OCI-M2 (cell line): ENCODE results near the gene TSHR.
"Not testable (repeated sequence)": the region's sequence is repeated elsewhere in the genome, so short reads cannot be mapped to it uniquely, and the experiment has no call there.

Source experiments
- DNase-seq: peaks from one replicate; lab custom pipeline; 2025; ENCODE audit not compliant: unreplicated experiment; lab: John Stamatoyannopoulos, UW

TSHR gene

GRCh38 chr14:80955416-80955941, at the start of gene TSHR:
TSS of gene TSHR (plus strand) at chr14:80955621. CDS start at chr14:80955681, 60 bp downstream.
- no peak for DNase-seq

GRCh38 chr14:80906336-80906735, 49.1 kb upstream of the TSHR start:
- no peak for DNase-seq

GRCh38 chr14:80906946-80907345, 48.5 kb upstream of the TSHR start:
- no peak for DNase-seq

GRCh38 chr14:80912013-80912412, 43.4 kb upstream of the TSHR start:
- DNase-seq: not testable (repeated sequence)

GRCh38 chr14:80919622-80920021, 35.8 kb upstream of the TSHR start:
- DNase-seq: no peak

GRCh38 chr14:80923368-80923767, 32.1 kb upstream of the TSHR start:
- no peak for DNase-seq

- DNase-seq: no peak
Observed at GRCh38 chr14:80924365-80925103, 30.9 kb upstream of the TSHR start.

GRCh38 chr14:80926397-80927082, 28.9 kb upstream of the TSHR start:
- DNase-seq: no peak

GRCh38 chr14:80927083-80927989, 28.1 kb upstream of the TSHR start:
- DNase-seq: no peak

- DNase-seq: no peak
Observed at GRCh38 chr14:80930095-80930494, 25.3 kb upstream of the TSHR start.

- DNase-seq: no peak
Observed at GRCh38 chr14:80930836-80931389, 24.5 kb upstream of the TSHR start.

- DNase-seq: no peak
Observed at GRCh38 chr14:80933282-80933681, 22.1 kb upstream of the TSHR start.

- DNase-seq: no peak
Observed at GRCh38 chr14:80933686-80934085, 21.7 kb upstream of the TSHR start.

GRCh38 chr14:80940146-80940545, 15.3 kb upstream of the TSHR start:
- DNase-seq: no peak

GRCh38 chr14:80941241-80942185, 13.9 kb upstream of the TSHR start, which contains the start of gene CEP128:
TSS of gene CEP128 (minus strand) at chr14:80941738.
- peak; percentile 93 for DNase-seq

GRCh38 chr14:80942191-80942600, 13.2 kb upstream of the TSHR start:
- no peak for DNase-seq

GRCh38 chr14:80944861-80945617, 10.4 kb upstream of the TSHR start:
- DNase-seq: no peak

- DNase-seq: no peak
Observed at GRCh38 chr14:80946187-80946586, 9.2 kb upstream of the TSHR start.

- no peak for DNase-seq
Observed at GRCh38 chr14:80946797-80947196, 8.6 kb upstream of the TSHR start.
